ENCODE results near the gene F7.

GRCh38 chr13:113090415-113090770 lies 15.2 kb upstream of the F7 start:
- no peak for TF ChIP-seq TAF1 (IDR thresholded peaks at IDR 0.05; ENCODE audit: borderline replicate concordance, low read depth, low read length)
- TF ChIP-seq POLR2AphosphoS5 (IDR thresholded peaks at IDR 0.05; ENCODE audit: low read depth, low read length): no peak
